GM12892 (cell line): ENCODE measurements around the gene ASB6.

Source experiments
- POLR2A ChIP-seq: IDR thresholded peaks from 2 replicates; pipeline ENCODE4 v1.6.1; 2011; ENCODE audit warnings: low read depth, low read length, control low read depth
- POLR2AphosphoS5 ChIP-seq: IDR thresholded peaks from 2 replicates; pipeline ENCODE4 v1.6.1; 2011; ENCODE audit warnings: low read depth, low read length, control low read depth
- TAF1 ChIP-seq: IDR thresholded peaks from 2 replicates; pipeline ENCODE4 v1.6.1; 2011; ENCODE audit warnings: low read depth, mild to moderate bottlenecking, control low read depth, low read length, borderline replicate concordance

GRCh38 chr9:129586685-129587084, 55.3 kb downstream of the ASB6 start:
- TF ChIP-seq POLR2A: no peak
- TF ChIP-seq TAF1: no peak
- no peak for TF ChIP-seq POLR2AphosphoS5
